DOHH2 (cell line): ENCODE results near the gene TRIP4.
A peak's percentile ranks its signal among the peaks of the same experiment; 100 is the strongest.

Source experiments
- H3F3A ChIP-seq: fragments of 200-600 bp; sonication (generic), shearing (Covaris generic); 2 replicates; pipeline ENCODE4 v1.6.0; 2016; ENCODE audit warnings: antibody characterized with exemption, mild to moderate bottlenecking; ENCODE audit not compliant: control insufficient read depth, insufficient read depth
- H3K27ac ChIP-seq: fragments of 200-600 bp; sonication (generic); 2 replicates; pipeline ENCODE4 v1.5.1; 2014; ENCODE audit warnings: low read depth, mild to moderate bottlenecking, low read length, moderate library complexity
- H3K27me3 ChIP-seq: fragments of 200-600 bp; sonication (generic); 2 replicates; pipeline ENCODE4 v1.6.1; 2014; ENCODE audit warnings: mild to moderate bottlenecking, low read length, mixed read lengths; ENCODE audit not compliant: control insufficient read depth
- H3K36me3 ChIP-seq: fragments of 200-600 bp; sonication (generic); 2 replicates; pipeline ENCODE4 v1.6.1; 2014; ENCODE audit warnings: mild to moderate bottlenecking, low read length, moderate library complexity, mixed read lengths; ENCODE audit not compliant: control insufficient read depth
- H3K4me1 ChIP-seq: fragments of 200-600 bp; sonication (generic); 2 replicates; pipeline ENCODE4 v1.6.1; 2014; ENCODE audit warnings: mild to moderate bottlenecking, low read length, mixed read lengths; ENCODE audit not compliant: control insufficient read depth
- H3K4me2 ChIP-seq: fragments of 200-600 bp; sonication (generic); 2 replicates; pipeline ENCODE4 v1.6.0; 2014; ENCODE audit warnings: mild to moderate bottlenecking, low read length, moderate library complexity
- H3K4me3 ChIP-seq: fragments of 200-600 bp; sonication (generic); 2 replicates; pipeline ENCODE4 v1.5.1; 2014; ENCODE audit warnings: mild to moderate bottlenecking, low read length, mixed read lengths
- H3K79me2 ChIP-seq: fragments of 200-600 bp; sonication (generic); 2 replicates; pipeline ENCODE4 v1.6.1; 2014; ENCODE audit warnings: mild to moderate bottlenecking, low read length, mixed read lengths; ENCODE audit not compliant: control insufficient read depth
- H3K9me2 ChIP-seq: fragments of 200-600 bp; sonication (generic); replicated peaks from 2 replicates; pipeline ENCODE4 v1.6.1; 2014; ENCODE audit warnings: mild to moderate bottlenecking, low read length, mixed read lengths; ENCODE audit not compliant: control insufficient read depth
- H3K9me3 ChIP-seq: fragments of 200-600 bp; sonication (generic); 2 replicates; pipeline ENCODE4 v1.6.1; 2014; ENCODE audit warnings: antibody characterized with exemption, low read length, mixed read lengths; ENCODE audit not compliant: control insufficient read depth, insufficient read depth
- H4K20me1 ChIP-seq: fragments of 200-600 bp; sonication (generic); 2 replicates; pipeline ENCODE4 v1.6.0; 2014; ENCODE audit warnings: low read depth, mild to moderate bottlenecking, antibody characterized with exemption, low read length, moderate library complexity; ENCODE audit not compliant: control insufficient read depth, insufficient read depth
- CTCF ChIP-seq: fragments of 200-600 bp; sonication (generic); IDR thresholded peaks from one replicate; pipeline ENCODE4 v1.5.1; 2014; ENCODE audit warnings: antibody characterized with exemption, mild to moderate bottlenecking, low read depth, low read length; ENCODE audit not compliant: poor library complexity, severe bottlenecking
- EZH2phosphoT487 ChIP-seq: fragments of 200-600 bp; sonication (generic); IDR thresholded peaks from 2 replicates; pipeline ENCODE4 v1.6.1; 2017; ENCODE audit warnings: borderline replicate concordance, mild to moderate bottlenecking, antibody characterized with exemption, low read length, moderate library complexity, mixed read lengths

The TRIP4 gene

GRCh38 chr15:64464276-64465005, 76.8 kb downstream of the TRIP4 start:
- no peak for TF ChIP-seq EZH2phosphoT487
- no peak for TF ChIP-seq CTCF
- Histone ChIP-seq H3K27me3 (no peaks in the 10 kb centered on the region), H3K79me2 (peaks cover 76% of the 10 kb centered on the region), H3K9me2 (no peaks in the 10 kb centered on the region), H3K27ac (no peak overlapping the region), H4K20me1 (peaks cover 8% of the 10 kb centered on the region), H3K9me3 (no peaks in the 10 kb centered on the region), H3K4me1 (peaks cover 55% of the 10 kb centered on the region), H3K36me3 (no peaks in the 10 kb centered on the region), H3F3A (0 out of 2 replicates have a peak, but pooled peaks cover 2% of the 10 kb centered on the region), H3K4me3 (no peak overlapping the region), H3K4me2 (peak overlapping the region; percentile 20)

- Histone ChIP-seq H3K4me1 (peaks cover 43% of the 10 kb centered on the region), H3K27ac (no peak overlapping the region), H4K20me1 (peaks cover 8% of the 10 kb centered on the region), H3F3A (no peaks in the 10 kb centered on the region), H3K9me3 (no peaks in the 10 kb centered on the region), H3K27me3 (no peaks in the 10 kb centered on the region), H3K4me2 (no peak overlapping the region), H3K9me2 (no peaks in the 10 kb centered on the region), H3K36me3 (0 out of 2 replicates have a peak, but pooled peaks cover 3% of the 10 kb centered on the region), H3K4me3 (no peak overlapping the region), H3K79me2 (peaks cover 81% of the 10 kb centered on the region)
- TF ChIP-seq EZH2phosphoT487 = no peak
- TF ChIP-seq CTCF = no peak
Measured at GRCh38 chr15:64466408-64467141, 78.9 kb downstream of the TRIP4 start.

GRCh38 chr15:64472161-64472560, 84.5 kb downstream of the TRIP4 start:
- Histone ChIP-seq H3K9me2 (no peaks in the 10 kb centered on the region), H3K4me1 (no peaks in the 10 kb centered on the region), H3K4me3 (no peak overlapping the region), H3K27me3 (no peaks in the 10 kb centered on the region), H3K9me3 (no peaks in the 10 kb centered on the region), H3F3A (no peaks in the 10 kb centered on the region), H3K27ac (no peak overlapping the region), H3K36me3 (peaks cover 5% of the 10 kb centered on the region; the same call in 1 of the 2 replicates), H3K4me2 (no peak overlapping the region), H3K79me2 (peaks cover 44% of the 10 kb centered on the region), H4K20me1 (0 out of 2 replicates have a peak, but pooled peaks cover 4% of the 10 kb centered on the region)
- TF ChIP-seq CTCF (no peak), EZH2phosphoT487 (no peak)
